Testis (tissue), 3 donors: ENCODE data around the gene THOC6. TPM values are rescaled to one million over a fixed set of nuclear protein-coding genes. Genes with fewer than 3 reads are reported as not detected.

Experiments
- DNase-seq: peaks from one replicate; pipeline ENCODE4 v3.0.0-alpha.2; 2019
- H3K27ac ChIP-seq, 2 donors: fragments of 200-600 bp; sonication (generic); one replicate each; pipeline ENCODE4 v1.5.1; 2019
- H3K27me3 ChIP-seq: fragments of 200-600 bp; sonication (generic); one replicate; pipeline ENCODE4 v1.5.1; 2019
- H3K36me3 ChIP-seq: fragments of 200-600 bp; sonication (generic); one replicate; pipeline ENCODE4 v1.5.1; 2017; ENCODE audit warnings: low read depth; ENCODE audit errors: missing control alignments
- H3K4me1 ChIP-seq: fragments of 200-600 bp; sonication (generic); one replicate; pipeline ENCODE4 v1.5.1; 2019
- H3K4me3 ChIP-seq, 2 donors: fragments of 200-600 bp; sonication (generic); one replicate each; pipeline ENCODE4 v1.5.1; 2017 to 2019
- H3K9me3 ChIP-seq: fragments of 200-600 bp; sonication (generic); one replicate; pipeline ENCODE4 v1.5.1; 2017
- POLR2A ChIP-seq: fragments of 450-650 bp; IDR thresholded peaks from one replicate; pipeline ENCODE4 v1.6.1; 2017; ENCODE audit warnings: antibody characterized with exemption, mild to moderate bottlenecking, moderate library complexity
- WGBS, 2 donors: methylation state at CpG; one replicate each; pipeline ENCODE4 v1.1.5; 2018; 5-methylcytosine and 5-hydroxymethylcytosine counted together
- intact Hi-C: fragments of 100-400 bp; cut with DNase I; formaldehyde crosslinking; loops from one replicate; pipeline ENCODE4 v1.15.1; 2023; ENCODE audit warnings: low total_unique reads
- polyA plus RNA-seq: library from polyadenylated mRNA; stranded (reverse); fragments of 350-450 nt; fragmentation: Illumina TruSeq; extraction: RNeasy Lipid Tissue Mini Kit (QIAGEN cat#74804); gene quantifications from one replicate; pipeline ENCODE4 v1.2.3, GENCODE V29; 2014; ENCODE audit warnings: low read depth, low replicate concordance; ENCODE audit not compliant: insufficient read depth
- total RNA-seq, 2 donors: library from RNA; depleted of rRNA; stranded (reverse); fragments of >200 nt; gene quantifications; one replicate each; pipeline ENCODE4 v1.2.3, GENCODE V29; 2016
- TF ChIP-seq, protein P1 (sequence below), 3 experiments: fragments of 450-650 bp in 2 of 3; fragments of 200-600 bp in 1 of 3; sonication (generic) in 1 of 3; IDR thresholded peaks; one replicate each; pipeline ENCODE4 v1.5.1; 2016 to 2019; ENCODE audit warnings: antibody characterized with exemption in 3 of 3, mild to moderate bottlenecking in 2 of 3, moderate library complexity in 1 of 3

The THOC6 gene
- total and polyA plus RNA-seq, 3 donors from 2014 or later = 17.3 to 27.3 (median 19.6) TPM

DNA sequence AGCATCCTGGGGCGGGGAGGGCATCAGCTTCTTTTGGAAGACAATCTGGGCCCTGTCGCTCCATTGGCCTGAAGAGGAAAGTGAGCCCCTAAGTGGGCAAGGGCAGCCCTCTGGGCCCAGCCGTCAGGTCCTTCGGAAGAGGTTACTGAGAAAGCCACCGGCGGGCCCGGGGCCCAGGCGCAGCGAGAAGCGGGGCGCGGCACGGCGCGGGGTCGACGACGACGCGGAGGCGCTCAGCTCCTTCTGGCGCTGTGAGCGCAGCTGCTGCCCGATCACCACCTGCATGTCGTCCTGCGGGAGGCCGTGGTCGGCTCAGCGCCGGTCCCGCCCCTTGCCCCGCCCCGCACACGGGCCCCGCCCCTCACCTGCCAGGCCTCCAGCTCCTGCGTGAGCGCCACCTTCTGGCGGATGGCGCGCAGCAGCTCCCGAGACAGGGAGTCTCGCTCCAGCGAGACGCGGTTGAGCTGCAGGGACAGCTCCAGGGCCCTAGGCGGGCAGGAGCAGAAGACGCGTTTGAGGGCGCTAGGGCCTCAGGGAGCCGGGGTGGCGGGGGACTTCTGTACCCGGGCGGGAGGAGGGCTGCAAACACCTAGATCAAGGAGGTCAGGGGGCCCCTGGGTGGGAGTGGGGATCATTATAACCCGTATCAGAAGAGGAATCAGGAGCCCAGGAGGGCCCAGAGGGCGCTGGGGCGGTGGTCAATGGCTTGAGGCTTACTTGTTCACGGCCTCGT is 4.3 kb downstream of the THOC6 start:
- intact Hi-C loops = no loop called here
- Histone ChIP-seq H3K4me1 (peaks cover 5% of the 10 kb centered on the region), H3K27me3 (no peaks in the 10 kb centered on the region), H3K4me3 (peak overlapping the region in 1 of 2 donors; percentile 9), H3K9me3 (no peaks in the 10 kb centered on the region), H3K27ac (no peak overlapping the region), H3K36me3 (no peaks in the 10 kb centered on the region)
- 30 to 33% methylated on average over 2 to 51 of the region's 58 CpGs for WGBS, 2 donors
- DNase-seq = peak; percentile 88
- TF ChIP-seq, protein P1, sequence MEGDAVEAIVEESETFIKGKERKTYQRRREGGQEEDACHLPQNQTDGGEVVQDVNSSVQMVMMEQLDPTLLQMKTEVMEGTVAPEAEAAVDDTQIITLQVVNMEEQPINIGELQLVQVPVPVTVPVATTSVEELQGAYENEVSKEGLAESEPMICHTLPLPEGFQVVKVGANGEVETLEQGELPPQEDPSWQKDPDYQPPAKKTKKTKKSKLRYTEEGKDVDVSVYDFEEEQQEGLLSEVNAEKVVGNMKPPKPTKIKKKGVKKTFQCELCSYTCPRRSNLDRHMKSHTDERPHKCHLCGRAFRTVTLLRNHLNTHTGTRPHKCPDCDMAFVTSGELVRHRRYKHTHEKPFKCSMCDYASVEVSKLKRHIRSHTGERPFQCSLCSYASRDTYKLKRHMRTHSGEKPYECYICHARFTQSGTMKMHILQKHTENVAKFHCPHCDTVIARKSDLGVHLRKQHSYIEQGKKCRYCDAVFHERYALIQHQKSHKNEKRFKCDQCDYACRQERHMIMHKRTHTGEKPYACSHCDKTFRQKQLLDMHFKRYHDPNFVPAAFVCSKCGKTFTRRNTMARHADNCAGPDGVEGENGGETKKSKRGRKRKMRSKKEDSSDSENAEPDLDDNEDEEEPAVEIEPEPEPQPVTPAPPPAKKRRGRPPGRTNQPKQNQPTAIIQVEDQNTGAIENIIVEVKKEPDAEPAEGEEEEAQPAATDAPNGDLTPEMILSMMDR (IDR thresholded peaks at IDR 0.05) = peak in 2 of 3 experiments; percentile 50 to 71
- TF ChIP-seq POLR2A = no peak

DNA sequence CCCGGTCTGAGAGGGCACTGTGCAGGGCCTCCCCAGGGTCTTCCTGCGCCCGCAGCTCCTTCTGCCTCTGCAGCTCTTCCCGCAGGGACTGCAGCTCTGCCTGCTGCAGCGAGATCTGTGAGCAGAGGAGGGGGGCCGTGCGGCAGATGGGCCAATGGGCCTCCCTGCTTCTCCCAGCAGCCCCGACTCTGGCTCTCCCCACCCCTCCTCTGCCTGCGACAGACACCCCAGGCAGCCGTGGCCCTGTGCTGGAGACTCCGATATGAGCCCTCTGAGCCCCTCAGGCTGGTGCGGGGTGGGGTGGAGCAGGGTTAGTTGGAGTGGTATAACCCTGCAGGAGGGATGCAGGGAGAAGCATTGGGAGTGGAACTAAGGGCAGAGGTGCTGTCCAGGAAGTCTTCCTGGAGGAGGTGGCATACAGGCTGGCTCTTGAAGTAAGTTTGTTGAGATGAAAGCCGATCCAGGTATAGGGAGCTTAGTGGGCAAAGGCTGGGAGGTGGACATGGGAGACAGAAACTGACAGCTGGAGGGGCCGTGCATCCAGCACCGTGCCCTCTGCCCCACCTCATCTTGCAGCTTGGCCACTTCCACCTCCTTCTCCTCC is 5.0 kb downstream of the THOC6 start:
- Histone ChIP-seq H3K4me3 (peak overlapping the region in 1 of 2 donors; percentile 9), H3K27ac (no peak overlapping the region), H3K4me1 (no peaks in the 10 kb centered on the region), H3K36me3 (no peaks in the 10 kb centered on the region), H3K9me3 (no peaks in the 10 kb centered on the region), H3K27me3 (no peaks in the 10 kb centered on the region)
- TF ChIP-seq, protein P1 (IDR thresholded peaks at IDR 0.05) = no peak
- no peak for TF ChIP-seq POLR2A
- DNase-seq = no peak
- intact Hi-C loops = no loop called here
- 23 to 41% methylated on average over 8 to 15 of the region's 15 CpGs for WGBS, 2 donors

DNA sequence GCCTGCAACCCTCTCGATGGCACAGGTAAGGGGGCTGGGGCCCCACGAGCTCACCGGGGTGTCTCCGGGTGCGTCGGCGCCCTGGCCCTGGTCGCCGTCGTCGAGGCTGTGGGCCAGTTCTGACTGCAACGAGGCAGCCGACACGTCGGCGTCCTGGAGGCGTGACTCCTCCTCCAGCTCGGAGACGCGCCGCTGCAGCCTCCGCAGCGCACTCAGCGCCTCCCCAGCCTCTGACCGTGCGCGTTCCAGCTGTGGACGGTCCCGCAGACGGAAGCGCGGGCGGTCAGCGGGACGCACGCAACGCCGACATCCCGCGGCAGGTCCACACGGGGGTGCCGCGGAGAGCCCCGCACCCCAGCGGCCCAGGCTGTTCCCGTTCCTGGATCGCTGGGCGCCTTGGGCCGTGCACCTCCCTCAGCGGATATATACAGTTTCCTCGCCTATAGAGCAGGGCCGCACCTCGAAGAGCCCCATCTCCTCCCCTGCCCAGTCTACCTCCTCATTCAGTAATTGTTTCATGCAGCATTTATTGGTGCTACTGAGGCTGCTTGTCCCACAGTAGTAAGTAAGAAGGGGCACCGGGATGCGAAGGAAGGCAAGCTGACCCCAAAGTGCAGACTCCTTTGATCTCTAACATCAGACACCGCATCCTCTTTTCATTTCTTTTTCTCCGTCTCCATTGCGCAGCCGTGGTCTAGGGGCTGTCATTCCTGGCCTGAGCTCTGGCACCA is 5.8 kb downstream of the THOC6 start:
- Histone ChIP-seq H3K4me3 (no peak overlapping the region), H3K27me3 (no peaks in the 10 kb centered on the region), H3K4me1 (no peaks in the 10 kb centered on the region), H3K36me3 (no peaks in the 10 kb centered on the region), H3K9me3 (no peaks in the 10 kb centered on the region), H3K27ac (no peak overlapping the region)
- no peak for TF ChIP-seq POLR2A
- TF ChIP-seq, protein P1 (IDR thresholded peaks at IDR 0.05) = no peak
- intact Hi-C loops = no loop called here
- DNase-seq = no peak
- 12 to 18% methylated on average over 31 to 33 of the region's 59 CpGs for WGBS, 2 donors

DNA sequence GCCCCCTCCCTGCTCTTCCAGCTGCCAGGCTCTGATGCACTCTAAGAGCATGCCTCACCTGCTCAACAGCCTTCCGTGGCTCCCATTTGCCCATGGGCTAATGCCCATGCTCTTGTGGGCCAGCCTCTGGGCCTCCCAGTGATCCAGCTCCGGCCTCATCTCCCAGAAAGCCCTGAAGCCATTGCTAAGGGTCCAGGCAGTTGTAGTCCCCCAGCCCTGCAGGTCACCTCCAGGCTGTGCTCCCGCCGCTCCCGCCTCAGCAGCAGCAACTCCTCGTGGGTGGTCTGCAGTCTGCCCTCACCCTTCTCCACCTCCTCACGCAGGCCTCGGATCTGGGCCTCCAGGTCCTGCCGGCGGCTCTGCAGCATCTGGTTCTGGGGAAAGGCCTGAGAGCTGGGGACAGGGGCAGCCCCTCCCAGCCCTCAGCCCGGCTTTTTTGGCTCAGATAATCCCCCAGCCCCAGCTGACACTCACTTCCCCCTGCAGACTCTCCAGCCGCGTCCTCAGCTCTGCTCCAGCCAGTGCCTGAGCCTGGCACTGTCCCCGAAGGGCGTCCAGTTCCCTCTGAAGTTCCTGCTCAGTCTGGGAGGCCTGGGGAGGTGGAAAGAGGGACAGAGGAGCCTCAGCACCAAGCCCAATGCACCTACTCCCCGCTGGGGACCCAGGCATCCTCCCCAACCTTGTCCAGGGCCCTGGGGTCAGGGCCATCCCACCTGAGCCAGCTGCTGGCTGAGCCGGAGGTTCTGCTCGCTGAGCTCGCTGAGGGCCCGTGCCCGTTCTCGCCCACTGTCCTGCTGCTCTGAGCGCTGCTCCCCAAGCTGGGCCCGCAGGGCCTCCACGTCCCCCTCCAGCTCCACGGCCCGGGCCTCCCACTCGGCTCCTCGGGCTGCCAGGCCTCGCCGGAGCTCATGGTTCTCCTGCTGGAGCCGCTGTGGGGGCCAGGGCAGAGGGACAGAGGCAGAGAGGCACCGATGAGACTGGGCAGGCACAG is 6.7 kb downstream of the THOC6 start:
- intact Hi-C loops = no loop called here

More for the DNA sequence above, 6.7 kb downstream of the THOC6 start:
- Histone ChIP-seq H3K4me1 (no peaks in the 10 kb centered on the region), H3K4me3 (no peak overlapping the region), H3K27ac (no peak overlapping the region), H3K36me3 (no peaks in the 10 kb centered on the region), H3K27me3 (no peaks in the 10 kb centered on the region), H3K9me3 (no peaks in the 10 kb centered on the region)
- DNase-seq = no peak
- 78 to 80% methylated on average over 12 to 26 of the region's 33 CpGs for WGBS, 2 donors
- TF ChIP-seq POLR2A = no peak
- TF ChIP-seq, protein P1 (IDR thresholded peaks at IDR 0.05) = no peak
